Uterus (tissue), 4 donors: ENCODE data around the gene LIMK1. TPM values are rescaled to one million over a fixed set of nuclear protein-coding genes. Genes with fewer than 3 reads are reported as not detected.

Source experiments
- DNase-seq, 2 donors: peaks; one replicate each; pipeline ENCODE4 v3.0.0-alpha.2; 2019 to 2020
- H3K27ac ChIP-seq, 2 donors: fragments of 200-600 bp; sonication (generic); 1 replicate in 1 of 2; 2 replicates in 1 of 2; pipeline ENCODE4 v1.5.1; 2016 to 2018
- H3K27me3 ChIP-seq, 2 donors: fragments of 200-600 bp; sonication (generic); one replicate each; pipeline ENCODE4 v1.5.1; 2018 to 2019; ENCODE audit warnings: control low read depth in 1 of 2
- H3K36me3 ChIP-seq, 2 donors: fragments of 200-600 bp; sonication (generic); one replicate each; pipeline ENCODE4 v1.5.1; 2019; ENCODE audit warnings: control low read depth in 1 of 2
- H3K4me1 ChIP-seq, 2 donors: fragments of 200-600 bp; sonication (generic); one replicate each; pipeline ENCODE4 v1.5.1; 2018 to 2019; ENCODE audit warnings: control low read depth in 1 of 2
- H3K4me3 ChIP-seq, 2 donors: fragments of 200-600 bp; sonication (generic); 1 replicate in 1 of 2; 2 replicates in 1 of 2; pipeline ENCODE4 v1.5.1; 2018 to 2019; ENCODE audit warnings: mild to moderate bottlenecking in 1 of 2
- H3K9me3 ChIP-seq, 2 donors: fragments of 200-600 bp; sonication (generic); one replicate each; pipeline ENCODE4 v1.5.1; 2019; ENCODE audit warnings: control low read depth in 1 of 2
- CTCF ChIP-seq, 4 experiments: fragments of 200-600 bp in 2 of 4; fragments of 450-650 bp in 2 of 4; sonication (generic) in 2 of 4; IDR thresholded peaks; one replicate each; pipeline ENCODE4 v1.5.1; 2016 to 2019; ENCODE audit warnings: antibody characterized with exemption in 4 of 4, mild to moderate bottlenecking in 2 of 4, moderate library complexity in 1 of 4
- POLR2A ChIP-seq, 2 donors: fragments of 450-650 bp; IDR thresholded peaks; one replicate each; pipeline ENCODE4 v1.6.1; 2016; ENCODE audit warnings: antibody characterized with exemption in 2 of 2, mild to moderate bottlenecking in 1 of 2, moderate library complexity in 1 of 2
- intact Hi-C: fragments of 100-400 bp; cut with DNase I; formaldehyde crosslinking; loops from one replicate; pipeline ENCODE4 v1.15.1; 2023; ENCODE audit warnings: low total_unique reads
- total RNA-seq, 4 donors: library from RNA; depleted of rRNA in 3 of 4; stranded (reverse); fragments of >200 nt in 3 of 4; gene quantifications; one replicate each; pipeline versions ENCODE4 v1.1.0 to v1.2.4, GENCODE V29; 2014 to 2023
- donor health status: DM: yes; HTN: yes; CAD: no.

LIMK1 gene
- total RNA-seq, 4 donors from 2014 or later, result 1.8 to 22.4 (median 11.4) TPM

- H3K27me3 ChIP-seq, result no peaks in the 10 kb centered on the region
- intact Hi-C loops, result no loop called here
- no peak overlapping the region for H3K4me3 ChIP-seq
- DNase-seq, result no peak
- no peaks in the 10 kb centered on the region for H3K36me3 ChIP-seq
- H3K9me3 ChIP-seq, result no peaks in the 10 kb centered on the region
- TF ChIP-seq CTCF (IDR thresholded peaks at IDR 0.05), result no peak
- no peak for TF ChIP-seq POLR2A (IDR thresholded peaks at IDR 0.05)
- H3K27ac ChIP-seq, result no peak overlapping the region
- no peaks in the 10 kb centered on the region for H3K4me1 ChIP-seq
These were observed 32.4 kb upstream of the LIMK1 start for GRCh38 chr7:74051193-74051592.

- no peaks in the 10 kb centered on the region for H3K27me3 ChIP-seq
- no peaks in the 10 kb centered on the region for H3K9me3 ChIP-seq
- no peak for TF ChIP-seq POLR2A (IDR thresholded peaks at IDR 0.05)
- no peak for TF ChIP-seq CTCF (IDR thresholded peaks at IDR 0.05)
- H3K36me3 ChIP-seq, result no peaks in the 10 kb centered on the region
- intact Hi-C loops, result no loop called here
- no peak overlapping the region for H3K27ac ChIP-seq
- H3K4me1 ChIP-seq, result no peaks in the 10 kb centered on the region
- H3K4me3 ChIP-seq, result no peak overlapping the region
- DNase-seq, result no peak
These were observed 31.8 kb upstream of the LIMK1 start for GRCh38 chr7:74051629-74052410.

GRCh38 chr7:74052628-74053027 lies 31.0 kb upstream of the LIMK1 start:
- DNase-seq, result no peak
- no peaks in the 10 kb centered on the region for H3K4me1 ChIP-seq
- no peaks in the 10 kb centered on the region for H3K27me3 ChIP-seq
- H3K4me3 ChIP-seq, result no peak overlapping the region
- no peaks in the 10 kb centered on the region for H3K9me3 ChIP-seq
- TF ChIP-seq CTCF (IDR thresholded peaks at IDR 0.05) (no peak), POLR2A (IDR thresholded peaks at IDR 0.05) (no peak)
- no peak overlapping the region for H3K27ac ChIP-seq
- intact Hi-C loops, result no loop called here
- no peaks in the 10 kb centered on the region for H3K36me3 ChIP-seq

GRCh38 chr7:74053589-74054186 lies 29.9 kb upstream of the LIMK1 start:
- no peaks in the 10 kb centered on the region for H3K27me3 ChIP-seq
- intact Hi-C loops, result no loop called here
- DNase-seq, result no peak
- no peaks in the 10 kb centered on the region for H3K9me3 ChIP-seq
- no peaks in the 10 kb centered on the region for H3K4me1 ChIP-seq
- no peaks in the 10 kb centered on the region for H3K36me3 ChIP-seq
- H3K4me3 ChIP-seq, result no peak overlapping the region
- TF ChIP-seq CTCF (IDR thresholded peaks at IDR 0.05) (no peak), POLR2A (IDR thresholded peaks at IDR 0.05) (no peak)
- no peak overlapping the region for H3K27ac ChIP-seq

GRCh38 chr7:74056096-74056915 lies 27.3 kb upstream of the LIMK1 start:
- Histone ChIP-seq H3K27me3 (no peaks in the 10 kb centered on the region), H3K9me3 (no peaks in the 10 kb centered on the region), H3K36me3 (no peaks in the 10 kb centered on the region), H3K27ac (no peak overlapping the region), H3K4me3 (no peak overlapping the region), H3K4me1 (no peaks in the 10 kb centered on the region)
- TF ChIP-seq CTCF (IDR thresholded peaks at IDR 0.05) (no peak), POLR2A (IDR thresholded peaks at IDR 0.05) (no peak)
- no peak for DNase-seq
- intact Hi-C loops, result no loop called here
